BLaER1 (cell line): ENCODE results near the gene MSGN1.
A peak's percentile ranks its signal among the peaks of the same experiment; 100 is the strongest.
"Not testable (repeated sequence)": the region's sequence is repeated elsewhere in the genome, so short reads cannot be mapped to it uniquely, and the experiment has no call there.

Source experiments
- H3K27ac ChIP-seq: shearing (Covaris generic); formaldehyde crosslinking; 2 replicates; pipeline ENCODE4 v1.8.1; 2022
- H3K27me3 ChIP-seq: shearing (Covaris generic); formaldehyde crosslinking; 2 replicates; pipeline ENCODE4 v1.8.1; 2022
- H3K36me3 ChIP-seq: shearing (Covaris generic); formaldehyde crosslinking; 2 replicates; pipeline ENCODE4 v1.8.1; 2022
- H3K4me1 ChIP-seq: shearing (Covaris generic); formaldehyde crosslinking; 2 replicates; pipeline ENCODE4 v1.8.1; 2022
- H3K4me2 ChIP-seq: shearing (Covaris generic); formaldehyde crosslinking; 2 replicates; pipeline ENCODE4 v1.8.1; 2022
- H3K4me3 ChIP-seq: shearing (Covaris generic); formaldehyde crosslinking; 2 replicates; pipeline ENCODE4 v1.8.1; 2022
- H3K9ac ChIP-seq: shearing (Covaris generic); formaldehyde crosslinking; 2 replicates; pipeline ENCODE4 v1.8.1; 2022
- H3K9me3 ChIP-seq: shearing (Covaris generic); formaldehyde crosslinking; 2 replicates; pipeline ENCODE4 v1.8.1; 2022
- H4K20me1 ChIP-seq: shearing (Covaris generic); formaldehyde crosslinking; 2 replicates; pipeline ENCODE4 v1.8.1; 2022
- Cebpa-rat ChIP-seq: shearing (Covaris generic); IDR thresholded peaks from 2 replicates; pipeline ENCODE4 v1.8.1; 2022

The MSGN1 gene

GRCh38 chr2:17821080-17821479 is 4.8 kb downstream of the MSGN1 start:
- TF ChIP-seq Cebpa-rat: no peak
- no peaks in the 10 kb centered on the region for H3K27me3 ChIP-seq

GRCh38 chr2:17821535-17822444 is 5.5 kb downstream of the MSGN1 start:
- Histone ChIP-seq H3K36me3 (no peaks in the 10 kb centered on the region), H4K20me1 (no peaks in the 10 kb centered on the region), H3K4me3 (peak overlapping the region; percentile 37; the same call in 1 of the 2 replicates), H3K4me1 (peaks cover 94% of the 10 kb centered on the region), H3K27me3 (no peaks in the 10 kb centered on the region), H3K27ac (peak overlapping the region; percentile 84), H3K9ac (peak overlapping the region; percentile 71), H3K9me3 (no peaks in the 10 kb centered on the region), H3K4me2 (peak overlapping the region; percentile 85)
- TF ChIP-seq Cebpa-rat: no peak

More at GRCh38 chr2:17821080-17821479, 4.8 kb downstream of the MSGN1 start:
- Histone ChIP-seq H3K9ac (peak overlapping the region; percentile 71; the same call in 1 of the 2 replicates), H3K4me2 (peak overlapping the region; percentile 85), H3K4me3 (no peak overlapping the region), H3K36me3 (no peaks in the 10 kb centered on the region), H3K27ac (peak overlapping the region; percentile 84), H3K4me1 (peaks cover 100% of the 10 kb centered on the region), H3K9me3 (no peaks in the 10 kb centered on the region), H4K20me1 (no peaks in the 10 kb centered on the region)

- Histone ChIP-seq H3K36me3 (no peaks in the 10 kb centered on the region), H3K27me3 (no peaks in the 10 kb centered on the region), H4K20me1 (no peaks in the 10 kb centered on the region), H3K27ac (peak overlapping the region; percentile 84), H3K4me3 (peak overlapping the region; percentile 37; the same call in 1 of the 2 replicates), H3K9me3 (no peaks in the 10 kb centered on the region), H3K4me1 (peaks cover 86% of the 10 kb centered on the region), H3K4me2 (peak overlapping the region; percentile 85), H3K9ac (peak overlapping the region; percentile 71)
- TF ChIP-seq Cebpa-rat: no peak
These were observed 6.3 kb downstream of the MSGN1 start for GRCh38 chr2:17822445-17823117.

- H3K36me3 ChIP-seq, H4K20me1 ChIP-seq, H3K4me3 ChIP-seq, H3K27me3 ChIP-seq, H3K9me3 ChIP-seq: not testable (repeated sequence)
- Histone ChIP-seq H3K27ac (peak overlapping the region; percentile 84), H3K9ac (peak overlapping the region; percentile 20; the same call in 1 of the 2 replicates), H3K4me2 (peak overlapping the region; percentile 85), H3K4me1 (peaks cover 75% of the 10 kb centered on the region)
These were observed 7.4 kb downstream of the MSGN1 start for GRCh38 chr2:17823646-17824045.

- H3K9ac ChIP-seq: no peak overlapping the region
- no peaks in the 10 kb centered on the region for H4K20me1 ChIP-seq
- H3K4me3 ChIP-seq: no peak overlapping the region
- no peaks in the 10 kb centered on the region for H3K36me3 ChIP-seq
- H3K9me3 ChIP-seq: peaks cover 28% of the 10 kb centered on the region
- no peaks in the 10 kb centered on the region for H3K27me3 ChIP-seq
- TF ChIP-seq Cebpa-rat: no peak
- no peak overlapping the region for H3K4me2 ChIP-seq
- no peak overlapping the region for H3K27ac ChIP-seq
- peaks cover 44% of the 10 kb centered on the region for H3K4me1 ChIP-seq
These were observed 11.1 kb downstream of the MSGN1 start for GRCh38 chr2:17827316-17827715.

- Histone ChIP-seq H3K9me3 (peaks cover 28% of the 10 kb centered on the region), H3K4me1 (peaks cover 39% of the 10 kb centered on the region), H3K36me3 (no peaks in the 10 kb centered on the region), H3K4me3 (no peak overlapping the region), H3K27me3 (no peaks in the 10 kb centered on the region), H4K20me1 (no peaks in the 10 kb centered on the region), H3K9ac (no peak overlapping the region), H3K27ac (no peak overlapping the region), H3K4me2 (no peak overlapping the region)
- no peak for TF ChIP-seq Cebpa-rat
These were observed 11.5 kb downstream of the MSGN1 start for GRCh38 chr2:17827785-17828184.

GRCh38 chr2:17830053-17831034 is 14.1 kb downstream of the MSGN1 start:
- Histone ChIP-seq H3K27ac (no peak overlapping the region), H3K27me3 (no peaks in the 10 kb centered on the region), H3K4me1 (peaks cover 14% of the 10 kb centered on the region), H4K20me1 (no peaks in the 10 kb centered on the region), H3K4me3 (no peak overlapping the region), H3K9me3 (peaks cover 28% of the 10 kb centered on the region), H3K4me2 (0 out of 2 replicates have a peak overlapping the region, but pooled peaks have one; percentile 8), H3K9ac (no peak overlapping the region), H3K36me3 (no peaks in the 10 kb centered on the region)
- no peak for TF ChIP-seq Cebpa-rat

- Histone ChIP-seq H3K4me2 (no peak overlapping the region), H3K36me3 (no peaks in the 10 kb centered on the region), H4K20me1 (no peaks in the 10 kb centered on the region), H3K9ac (no peak overlapping the region), H3K4me3 (no peak overlapping the region), H3K27me3 (no peaks in the 10 kb centered on the region), H3K27ac (no peak overlapping the region), H3K4me1 (peaks cover 3% of the 10 kb centered on the region; the same call in 1 of the 2 replicates), H3K9me3 (peaks cover 3% of the 10 kb centered on the region; the same call in 1 of the 2 replicates)
- TF ChIP-seq Cebpa-rat: no peak
These were observed 19.3 kb downstream of the MSGN1 start for GRCh38 chr2:17835516-17835915.

GRCh38 chr2:17839959-17840358 is 23.7 kb downstream of the MSGN1 start:
- Histone ChIP-seq H3K27ac (no peak overlapping the region), H4K20me1 (no peaks in the 10 kb centered on the region)
- no peak for TF ChIP-seq Cebpa-rat

More at GRCh38 chr2:17839959-17840358, 23.7 kb downstream of the MSGN1 start:
- Histone ChIP-seq H3K4me3 (no peak overlapping the region), H3K36me3 (no peaks in the 10 kb centered on the region), H3K9me3 (no peaks in the 10 kb centered on the region), H3K27me3 (no peaks in the 10 kb centered on the region), H3K4me2 (no peak overlapping the region), H3K9ac (no peak overlapping the region), H3K4me1 (no peaks in the 10 kb centered on the region)
